ENCODE data around the gene KCNQ1. TPM values are rescaled to one million over a fixed set of nuclear protein-coding genes. Genes with fewer than 3 reads are reported as not detected.

The KCNQ1 gene
- polyA plus RNA-seq, 1 donor from 2014 or later = not detected

GRCh38 chr11:2468363-2469235 lies 23.8 kb downstream of the KCNQ1 start:
- H3K9ac ChIP-seq (ENCODE audit: low read length) = no peak overlapping the region
- no peaks in the 10 kb centered on the region for H3F3A ChIP-seq (ENCODE audit: insufficient read depth, low read length, poor library complexity, severe bottlenecking)
- no peaks in the 10 kb centered on the region for H3K79me2 ChIP-seq (replicated peaks; ENCODE audit: insufficient read depth, low read length)
- H3K4me3 ChIP-seq (ENCODE audit: low read length) = no peak overlapping the region
- no peaks in the 10 kb centered on the region for H3K36me3 ChIP-seq (ENCODE audit: insufficient read depth, low read length)
- H2AFZ ChIP-seq (ENCODE audit: low read depth, low read length) = no peak overlapping the region
- no peak overlapping the region for H3K4me2 ChIP-seq (ENCODE audit: low read length)
- no peaks in the 10 kb centered on the region for H3K27me3 ChIP-seq (ENCODE audit: insufficient read depth, low read depth, low read length)
- no peaks in the 10 kb centered on the region for H3K9me2 ChIP-seq (ENCODE audit: insufficient read depth, low read length)
- H4K20me1 ChIP-seq (ENCODE audit: insufficient read depth) = no peaks in the 10 kb centered on the region
- TF ChIP-seq RAD21 (conservative IDR thresholded peaks at IDR 0.05) (no peak), POLR2AphosphoS5 (IDR thresholded peaks at IDR 0.05) (no peak), CTCF (IDR thresholded peaks at IDR 0.05; ENCODE audit: poor library complexity, severe bottlenecking) (no peak), REST (IDR thresholded peaks at IDR 0.05; ENCODE audit: borderline replicate concordance) (no peak)
- H3K9me3 ChIP-seq (ENCODE audit: low read length) = no peaks in the 10 kb centered on the region
- no peak overlapping the region for H3K27ac ChIP-seq (ENCODE audit: low read length)

- TF ChIP-seq SMC3 (conservative IDR thresholded peaks at IDR 0.05; ENCODE audit: poor library complexity) (no peak), TAF1 (IDR thresholded peaks at IDR 0.05; ENCODE audit: low read depth) (no peak), REST (IDR thresholded peaks at IDR 0.05; ENCODE audit: borderline replicate concordance) (no peak), CTCF (IDR thresholded peaks at IDR 0.05; ENCODE audit: poor library complexity, severe bottlenecking) (no peak), MXI1 (conservative IDR thresholded peaks at IDR 0.05; ENCODE audit: poor library complexity, severe bottlenecking) (no peak), EP300 (conservative IDR thresholded peaks at IDR 0.05; ENCODE audit: poor library complexity, severe bottlenecking) (no peak), POLR2AphosphoS5 (IDR thresholded peaks at IDR 0.05) (no peak), RAD21 (conservative IDR thresholded peaks at IDR 0.05) (no peak), EZH2 (IDR thresholded peaks at IDR 0.05; ENCODE audit: borderline replicate concordance, insufficient read depth, low read length, poor library complexity, severe bottlenecking) (no peak)
- Histone ChIP-seq H3K4me3 (ENCODE audit: low read length) (no peak overlapping the region), H3K9ac (ENCODE audit: low read length) (no peak overlapping the region), H3K36me3 (ENCODE audit: insufficient read depth, low read length) (no peaks in the 10 kb centered on the region), H3K9me3 (ENCODE audit: low read length) (no peaks in the 10 kb centered on the region), H2AFZ (ENCODE audit: low read depth, low read length) (no peak overlapping the region), H4K20me1 (ENCODE audit: insufficient read depth) (no peaks in the 10 kb centered on the region), H3F3A (ENCODE audit: insufficient read depth, low read length, poor library complexity, severe bottlenecking) (no peaks in the 10 kb centered on the region), H3K27ac (ENCODE audit: low read length) (no peak overlapping the region), H3K4me2 (ENCODE audit: low read length) (no peak overlapping the region), H3K79me2 (replicated peaks; ENCODE audit: insufficient read depth, low read length) (no peaks in the 10 kb centered on the region), H3K27me3 (ENCODE audit: insufficient read depth, low read depth, low read length) (no peaks in the 10 kb centered on the region), H3K9me2 (ENCODE audit: insufficient read depth, low read length) (no peaks in the 10 kb centered on the region)
Observed at GRCh38 chr11:2470495-2470894, 25.7 kb downstream of the KCNQ1 start.

Data from neural cell (in vitro differentiated cells).